NCI-H2081 treated with DMSO at 0.1 percent for 48 hours (cell line): ENCODE data around the gene ABI1.

ENCODE experiments used
- DNase-seq: peaks from one replicate; lab custom pipeline; 2025; lab: John Stamatoyannopoulos, UW

ABI1 gene

DNA sequence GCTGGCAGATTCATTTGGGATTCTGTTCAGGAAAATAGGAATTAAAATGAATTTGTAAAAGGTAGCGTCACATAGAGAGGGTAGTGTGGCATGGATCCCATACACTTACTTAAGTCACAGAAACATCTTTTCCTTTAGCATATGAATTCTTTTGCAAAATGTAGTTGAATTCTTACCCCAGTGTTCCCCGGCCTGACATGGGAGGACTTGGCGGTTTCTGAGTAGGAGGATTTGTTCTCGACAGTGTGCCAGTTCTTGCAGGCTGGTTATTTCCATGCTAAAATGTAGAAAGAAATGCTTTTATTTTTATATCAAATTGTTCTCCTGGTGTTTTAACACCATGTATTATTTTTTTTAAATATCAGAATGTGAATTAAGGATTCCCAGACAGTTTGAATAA, 90.7 kb downstream of the ABI1 start:
- DNase-seq = no peak

DNA sequence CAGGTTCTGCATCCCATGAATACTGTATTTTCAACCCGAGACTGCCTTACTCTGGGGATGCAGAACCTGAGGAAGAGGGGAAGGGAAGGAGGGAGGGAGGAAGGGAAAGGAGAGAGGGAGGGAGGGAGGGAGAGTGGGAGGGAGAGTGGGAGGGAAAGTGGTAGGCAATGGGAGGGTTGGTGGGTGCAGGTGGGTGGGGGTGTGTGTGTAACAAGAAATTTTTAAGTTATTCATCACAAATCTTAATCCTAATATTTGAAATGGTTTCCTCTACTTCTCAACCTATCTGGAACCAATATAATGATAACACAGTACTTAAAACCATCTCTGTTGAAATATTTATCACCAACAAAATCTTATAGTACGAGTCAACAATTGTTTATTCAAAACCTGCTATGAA, 95.2 kb downstream of the ABI1 start:
- no peak for DNase-seq

DNA sequence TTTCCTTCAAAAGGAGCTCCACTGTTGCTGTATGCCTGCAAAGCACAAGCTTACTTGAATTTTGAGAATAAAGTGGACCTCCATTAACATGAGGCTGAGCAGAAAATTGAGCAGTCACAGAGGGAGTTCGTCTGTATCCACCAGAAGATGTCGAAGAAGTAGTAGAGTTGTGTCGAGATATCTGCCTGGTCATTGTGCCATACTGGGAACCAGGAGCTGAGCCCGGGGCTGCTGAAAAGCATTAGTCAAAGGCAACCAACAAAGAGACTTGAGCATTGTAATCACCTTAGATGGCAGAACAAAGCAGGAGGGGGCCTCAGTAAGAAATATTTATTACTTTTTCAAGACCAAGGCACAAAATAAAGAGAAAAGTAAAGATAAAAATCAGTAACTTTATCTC, 101.8 kb downstream of the ABI1 start:
- no peak for DNase-seq

DNA sequence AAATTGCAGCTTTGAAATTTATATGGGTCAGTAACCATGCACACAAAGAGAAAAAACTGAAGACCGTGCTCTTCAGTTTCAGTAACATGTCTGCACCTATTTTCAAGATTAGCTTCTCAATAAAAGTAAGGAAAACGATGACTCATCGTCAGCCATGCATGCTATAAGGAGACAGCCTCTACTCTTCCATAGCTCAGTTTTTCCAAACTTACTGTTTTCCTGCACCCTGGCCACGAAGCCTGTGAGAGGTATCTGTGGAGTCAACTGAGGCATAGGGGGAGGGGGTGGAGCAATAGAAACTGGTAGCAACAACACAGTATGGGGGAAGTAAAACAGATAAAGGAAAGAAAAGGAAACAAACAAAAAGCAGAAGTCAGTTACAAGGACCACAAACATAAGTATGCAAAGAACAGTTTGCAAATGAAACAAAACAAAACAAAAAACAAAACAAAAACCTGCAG, 105.3 kb downstream of the ABI1 start:
- DNase-seq = no peak

DNA sequence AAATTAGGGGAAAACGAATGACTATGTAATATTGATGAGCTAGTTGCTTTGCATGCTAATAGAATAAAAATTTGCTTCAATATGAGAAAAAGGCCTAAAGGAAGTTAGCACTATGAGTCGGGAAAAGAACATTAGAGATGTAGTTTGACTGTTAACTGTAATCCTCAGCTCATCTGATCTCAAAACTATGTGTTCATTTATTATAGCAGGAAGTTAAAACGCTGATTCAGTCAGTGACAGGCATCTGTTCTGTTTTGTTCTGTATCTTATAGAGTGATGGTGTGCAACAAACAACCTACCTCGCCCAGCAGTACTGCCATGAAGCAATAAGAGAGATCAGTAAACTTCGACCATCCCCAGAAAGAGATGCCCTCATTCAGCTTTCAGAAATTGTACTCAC, 114.7 kb downstream of the ABI1 start:
- no peak for DNase-seq

DNA sequence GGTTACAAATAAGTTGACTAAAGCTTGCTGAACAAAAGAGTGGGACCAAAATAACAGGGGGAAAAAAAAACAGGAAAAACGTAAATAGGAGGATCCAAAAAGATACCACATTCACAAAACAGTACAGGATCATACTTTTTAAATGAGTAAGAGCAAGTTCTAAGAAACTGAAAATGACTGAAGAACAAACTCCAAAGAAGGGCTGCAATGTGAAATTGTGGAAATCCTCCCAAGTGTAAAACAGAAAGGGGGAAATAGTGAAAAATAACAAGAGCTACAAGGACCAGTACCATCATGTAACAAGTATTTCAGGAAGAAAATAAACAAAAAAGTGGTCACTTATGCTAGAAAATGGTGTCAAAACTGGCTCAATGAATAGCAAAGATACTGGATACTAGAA, 116.9 kb downstream of the ABI1 start:
- no peak for DNase-seq

DNA sequence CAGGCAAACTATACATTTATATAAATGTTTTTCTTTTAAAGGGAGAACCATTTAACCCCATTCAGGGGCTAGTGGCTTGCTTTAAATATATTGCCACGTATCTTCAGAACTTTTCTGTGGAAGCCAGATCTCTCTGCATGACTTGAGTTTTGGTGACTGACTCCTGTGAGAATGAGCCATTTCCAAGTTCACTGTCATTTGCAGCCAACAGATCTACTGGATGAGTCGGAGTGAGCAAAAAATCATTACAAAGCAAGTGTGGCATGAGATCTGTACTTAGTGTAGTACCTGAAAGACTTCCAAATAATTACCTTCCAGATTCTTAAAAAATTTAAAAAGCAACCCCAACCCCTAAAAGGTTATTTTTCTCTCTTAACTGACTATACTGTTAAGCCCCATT, 117.7 kb downstream of the ABI1 start:
- DNase-seq = no peak

DNA sequence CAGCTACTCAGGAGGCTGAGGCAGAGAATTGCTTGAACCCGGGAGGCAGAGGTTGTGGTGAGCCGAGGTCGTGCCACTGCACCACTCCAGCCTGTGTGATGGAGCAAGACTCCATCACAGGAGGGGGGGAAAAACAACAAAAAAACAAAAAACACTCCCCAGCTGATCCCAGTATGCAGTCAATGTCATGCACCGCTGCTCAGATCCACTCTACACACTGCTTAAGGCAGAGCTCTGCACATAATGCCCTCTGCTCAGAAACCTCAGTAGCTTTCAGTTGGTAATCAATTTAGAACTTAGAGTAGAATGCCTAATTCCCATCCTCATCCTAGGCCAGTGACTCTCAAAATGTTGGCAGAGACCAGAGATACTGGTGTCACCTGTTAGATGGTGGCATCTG, 119.4 kb downstream of the ABI1 start:
- no peak for DNase-seq

DNA sequence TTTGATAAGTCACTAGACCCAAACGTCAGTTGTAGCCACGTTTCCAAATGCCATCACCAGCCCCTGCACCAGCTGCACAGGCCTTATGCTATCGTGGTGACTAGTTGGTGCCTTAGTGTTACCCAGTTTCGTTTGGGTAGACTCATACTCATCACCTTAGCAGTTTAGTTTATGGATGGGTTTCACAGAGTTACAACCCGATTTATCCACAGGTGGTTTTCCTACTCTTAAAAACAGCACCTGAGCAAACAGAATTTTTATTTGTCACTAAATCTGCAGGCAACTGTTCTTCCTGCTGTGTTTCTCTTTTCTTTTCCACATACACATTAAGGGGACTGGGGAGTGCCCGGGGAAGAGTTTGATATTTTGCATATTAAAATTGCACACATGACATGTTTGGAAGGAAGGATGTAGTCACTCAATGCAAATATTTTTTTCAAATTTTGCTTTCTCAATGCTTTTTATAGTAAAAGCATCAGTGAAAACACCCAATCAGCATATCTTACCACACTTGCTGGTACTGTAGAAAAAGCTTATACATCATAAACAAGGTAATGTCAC, 121.6 kb downstream of the ABI1 start:
- DNase-seq = peak; percentile 11

DNA sequence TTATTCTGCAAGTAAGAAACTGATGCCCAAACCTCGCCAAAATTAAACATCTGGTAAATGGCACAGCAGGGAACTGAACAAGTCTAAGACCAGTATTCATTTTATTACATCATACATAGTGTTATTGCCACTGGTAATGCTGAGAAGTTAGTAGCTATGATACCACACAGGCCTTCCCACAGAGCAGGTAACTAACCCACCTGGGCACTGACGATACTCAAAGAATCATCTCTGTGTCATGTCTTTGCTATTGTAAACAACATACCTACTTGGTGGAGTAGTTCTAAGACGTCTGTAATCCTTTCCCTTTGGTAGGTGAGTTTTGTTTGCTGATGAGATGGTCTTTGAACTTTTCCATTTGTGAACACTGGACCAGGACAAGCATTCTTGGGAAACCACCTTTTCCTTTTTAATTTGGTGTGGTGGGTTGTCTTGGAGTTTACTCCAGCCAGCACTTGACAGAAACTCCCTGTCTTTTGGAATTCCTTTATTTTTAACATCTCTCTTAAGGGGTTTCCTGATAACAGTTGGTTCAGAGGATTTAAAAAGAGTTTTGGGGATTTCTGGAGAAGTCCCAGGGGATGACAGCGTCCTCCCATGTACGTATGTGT, 122.4 kb downstream of the ABI1 start:
- no peak for DNase-seq

DNA sequence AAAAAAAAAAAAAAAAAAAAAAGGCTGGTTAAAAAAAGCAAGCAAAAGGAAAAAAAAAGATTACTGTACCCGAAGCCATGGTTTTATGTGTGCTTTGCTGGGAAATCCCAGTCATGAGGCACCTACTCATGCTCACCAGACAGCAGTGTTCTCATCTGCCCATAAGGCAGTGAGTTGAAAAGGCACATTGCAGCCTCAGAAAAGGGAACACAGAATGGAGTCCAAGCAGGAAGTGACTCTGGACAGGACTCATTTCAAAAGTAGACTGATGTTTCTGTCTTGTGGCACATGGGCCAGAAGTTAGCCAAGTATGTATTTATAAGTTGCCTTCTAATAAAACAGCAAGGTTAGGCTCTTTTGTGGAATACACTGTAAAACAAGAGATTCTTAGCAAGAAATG, 123.0 kb downstream of the ABI1 start:
- no peak for DNase-seq

DNA sequence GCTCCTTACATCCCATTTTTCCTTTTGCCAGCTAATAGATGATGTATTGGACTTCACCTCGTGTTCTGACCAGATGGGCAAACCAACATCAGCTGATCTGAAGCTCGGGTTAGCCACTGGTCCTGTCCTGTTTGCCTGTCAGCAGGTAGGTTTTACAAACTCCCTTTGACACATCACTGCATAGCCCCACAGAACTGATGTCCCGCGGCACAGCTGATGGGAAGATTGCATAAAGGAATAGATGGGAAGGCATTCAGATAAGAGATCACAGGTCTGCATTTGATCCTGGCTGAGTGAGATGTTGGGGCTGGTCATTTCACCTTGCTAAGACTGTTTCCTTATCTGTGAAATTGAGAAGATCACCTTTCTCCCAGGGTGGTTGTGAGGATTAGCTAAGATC, 125.3 kb downstream of the ABI1 start:
- DNase-seq = no peak

DNA sequence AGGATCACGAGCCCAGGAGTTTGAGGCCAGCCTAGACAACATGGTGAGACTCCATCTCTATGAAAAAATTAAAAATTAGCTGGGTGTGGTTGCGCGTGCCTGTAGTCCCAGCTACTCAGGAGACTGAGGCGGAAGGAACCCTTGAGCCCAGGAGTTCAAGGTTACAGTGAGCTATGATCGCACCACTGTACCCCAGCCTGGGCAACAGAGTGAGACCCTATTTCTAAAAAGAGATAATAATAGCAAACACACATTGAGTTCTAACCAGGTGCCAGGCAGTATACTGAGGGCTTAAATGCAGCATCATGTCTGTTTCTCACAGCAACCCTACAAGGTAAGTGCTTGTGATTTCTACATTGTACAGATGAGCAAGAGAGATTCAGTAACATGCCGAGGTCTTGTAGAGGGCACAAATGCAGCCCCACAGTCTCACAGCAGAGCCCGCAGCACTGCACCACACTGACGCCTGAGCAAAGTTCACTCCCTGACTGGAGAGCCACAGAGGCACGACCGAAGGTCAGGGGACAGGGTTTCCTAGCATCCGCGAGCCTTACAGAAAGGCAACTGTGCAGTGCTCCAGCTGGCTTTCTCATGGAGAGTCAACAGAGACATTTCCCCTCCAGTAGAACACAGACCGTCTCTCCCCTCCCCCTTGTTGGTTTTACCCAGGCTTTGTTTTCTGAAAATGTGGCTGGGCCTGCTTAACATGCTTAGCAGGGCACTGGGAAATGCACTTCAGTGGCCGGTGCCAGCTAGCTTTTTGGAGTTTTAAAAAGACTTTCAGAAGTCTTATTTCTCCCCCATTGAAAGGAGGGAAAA, 126.8 kb downstream of the ABI1 start:
- no peak for DNase-seq

DNA sequence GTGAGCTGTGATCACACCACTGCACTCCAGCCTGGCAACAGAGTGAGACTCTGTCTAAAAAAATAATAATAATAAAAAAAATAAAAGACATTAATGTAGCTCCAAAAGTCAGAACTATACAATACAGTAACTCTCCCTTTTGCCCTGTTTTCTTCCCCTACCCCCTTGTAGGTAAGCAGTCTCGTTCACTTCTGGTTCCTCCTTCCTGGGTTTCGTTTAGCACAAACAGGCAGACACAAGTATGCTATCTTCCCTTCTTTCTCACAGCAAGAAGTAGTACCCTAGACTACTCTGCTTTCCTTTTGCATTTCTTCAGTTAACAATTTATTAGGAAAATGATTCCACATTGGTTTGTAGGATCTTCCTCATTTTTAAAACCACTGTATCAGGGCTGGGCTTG, 130.2 kb downstream of the ABI1 start:
- no peak for DNase-seq

DNA sequence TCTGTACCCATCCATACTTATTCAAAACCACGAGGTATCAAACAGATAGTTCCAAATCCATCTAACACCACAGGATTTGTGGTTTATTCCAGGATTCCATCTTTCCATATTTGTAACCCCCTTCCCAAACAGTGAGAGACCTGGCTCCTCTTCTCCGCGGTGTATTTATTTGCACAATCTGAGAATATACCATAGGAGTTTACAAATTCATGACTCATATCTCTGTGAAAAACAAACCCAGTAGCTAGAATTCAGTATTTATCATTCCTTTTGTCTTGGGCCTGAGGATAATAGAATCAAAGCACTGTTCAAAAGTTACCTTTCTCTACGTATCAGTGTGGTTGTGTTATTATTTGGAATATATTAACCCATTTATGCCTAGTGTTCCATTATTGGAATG, 131.4 kb downstream of the ABI1 start:
- no peak for DNase-seq

DNA sequence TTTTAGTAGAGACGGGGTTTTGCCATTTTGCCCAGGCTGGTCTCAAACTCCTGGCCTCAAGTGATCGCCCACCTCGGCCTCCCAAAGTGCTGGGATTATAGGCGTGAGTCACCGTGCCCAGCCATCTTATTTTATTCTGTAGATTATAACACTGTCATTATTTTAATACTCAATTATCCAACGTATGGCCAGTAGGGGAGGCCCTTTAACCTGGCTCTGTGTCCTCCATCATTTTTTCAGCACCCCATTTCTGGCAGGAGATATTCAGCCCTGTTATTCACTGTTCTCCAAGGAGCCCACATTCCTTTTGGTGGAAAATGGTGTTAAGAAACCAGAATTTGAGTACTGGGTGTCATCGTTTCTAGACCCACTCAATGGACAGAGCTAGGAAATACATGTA, 131.8 kb downstream of the ABI1 start:
- no peak for DNase-seq

DNA sequence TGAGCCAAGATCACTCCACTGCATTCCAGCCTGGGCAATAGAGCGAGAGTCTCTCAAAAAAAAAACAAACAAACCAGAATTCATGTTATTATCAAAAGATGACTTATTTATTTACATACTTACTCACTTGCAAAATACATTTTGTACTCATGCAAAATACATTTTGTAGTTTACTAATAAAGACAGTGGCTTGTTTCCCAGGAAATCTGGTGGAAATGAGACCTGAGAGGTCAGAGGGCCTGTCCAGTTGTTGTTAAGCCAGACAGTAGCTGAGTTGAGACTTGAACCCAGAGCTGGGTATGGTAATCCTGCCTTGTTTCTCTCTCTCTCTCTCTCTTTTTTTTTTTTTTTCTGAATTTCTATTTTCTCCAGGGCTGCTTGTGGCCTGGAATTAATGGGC, 133.8 kb downstream of the ABI1 start:
- DNase-seq = no peak

DNA sequence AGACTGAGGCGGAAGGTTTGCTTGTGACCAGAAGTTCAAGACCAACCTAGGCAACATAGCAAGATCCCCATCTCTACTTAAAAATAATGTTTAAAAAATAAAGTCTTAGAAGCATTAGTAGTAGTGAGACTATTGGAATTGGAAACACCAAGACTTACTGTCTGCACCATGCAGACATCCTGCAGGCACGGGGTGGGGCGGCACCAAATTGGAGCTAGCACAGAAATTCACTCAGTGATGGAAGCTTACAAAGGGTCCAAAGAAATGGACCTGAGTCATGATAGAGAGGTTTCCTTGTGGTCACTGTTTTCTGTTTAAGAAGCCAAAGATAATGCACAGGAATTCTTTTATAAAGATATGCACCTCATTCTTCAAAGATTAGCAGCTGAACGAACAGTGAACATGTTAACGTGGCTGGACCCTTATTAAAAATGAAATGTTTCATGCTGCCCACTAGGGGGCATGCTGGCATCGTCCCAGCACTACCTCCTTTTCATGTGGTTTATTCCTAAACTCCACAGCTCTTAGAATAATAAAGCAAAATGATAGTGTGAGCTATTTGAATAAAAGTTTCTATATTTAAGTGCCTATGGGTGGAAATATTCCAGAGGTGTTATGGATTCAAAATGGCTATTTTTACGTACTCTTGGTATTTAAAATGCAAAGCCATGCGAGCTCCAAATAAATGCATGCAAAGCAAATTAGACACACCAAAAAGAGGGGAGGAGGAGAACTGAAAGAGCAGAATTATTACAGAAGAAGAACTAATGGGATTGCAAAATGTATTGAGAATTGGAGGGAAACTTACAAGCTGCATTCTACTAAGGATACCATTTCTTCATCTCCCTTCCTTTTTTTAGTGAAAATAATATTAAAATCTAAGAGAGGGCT, 134.7 kb downstream of the ABI1 start:
- DNase-seq = no peak

DNA sequence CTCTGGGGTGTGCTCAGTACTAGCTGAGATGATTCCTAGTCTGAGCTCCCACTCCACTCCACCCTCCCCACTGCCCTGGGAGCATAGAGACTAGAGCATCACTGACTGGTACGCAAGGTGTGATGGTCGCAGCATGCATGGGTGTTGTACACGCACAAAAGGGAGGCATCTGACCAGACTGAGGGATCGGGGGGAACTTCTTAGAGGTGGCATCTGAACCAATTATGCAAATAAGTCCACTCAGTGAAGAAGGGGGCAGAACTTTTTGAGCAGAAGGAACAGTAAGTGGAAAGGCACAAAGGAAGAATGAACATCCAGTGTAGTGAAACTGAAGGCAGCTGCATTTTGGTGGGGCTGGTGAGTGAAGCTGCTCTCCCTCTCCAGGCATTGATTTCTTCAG, 137.7 kb downstream of the ABI1 start:
- no peak for DNase-seq

DNA sequence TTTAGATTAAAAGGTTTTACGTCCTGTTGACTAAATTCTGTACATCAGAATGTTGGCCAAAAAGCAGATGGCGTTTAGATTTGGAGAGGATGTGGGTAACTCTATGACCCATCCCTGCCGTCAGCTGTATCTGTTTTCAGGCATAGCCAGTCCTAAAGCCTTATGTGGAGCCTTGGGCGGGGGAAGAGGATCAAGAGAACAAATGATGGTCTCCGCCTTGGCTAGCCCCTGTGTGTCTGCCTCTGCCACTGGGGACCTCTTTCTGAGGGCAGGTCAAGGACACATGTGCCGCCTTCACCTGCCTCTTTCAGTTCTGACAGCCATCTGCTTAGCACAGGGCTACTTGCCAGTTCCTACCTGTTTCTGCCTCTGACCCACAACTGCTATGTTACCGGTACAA, 139.2 kb downstream of the ABI1 start:
- DNase-seq = no peak

DNA sequence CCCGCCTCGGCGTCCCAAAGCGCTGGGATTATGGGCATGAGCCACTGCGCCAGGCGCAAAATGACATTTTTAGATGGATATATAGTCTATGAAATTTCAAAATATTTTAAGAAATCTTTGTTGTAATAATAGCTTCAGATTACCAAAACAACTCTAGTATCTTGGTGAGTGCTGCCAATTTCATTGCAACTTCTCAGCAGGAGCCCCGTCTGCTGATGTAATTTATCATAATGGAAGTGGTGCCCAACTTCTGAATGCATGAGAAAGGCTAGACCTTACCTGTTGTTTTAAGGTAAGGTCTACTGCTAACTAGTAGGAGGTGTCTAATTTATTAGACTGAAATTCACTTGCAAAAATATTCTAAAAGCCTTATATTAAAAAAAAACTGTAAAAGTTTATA, 143.3 kb downstream of the ABI1 start:
- DNase-seq = no peak

DNA sequence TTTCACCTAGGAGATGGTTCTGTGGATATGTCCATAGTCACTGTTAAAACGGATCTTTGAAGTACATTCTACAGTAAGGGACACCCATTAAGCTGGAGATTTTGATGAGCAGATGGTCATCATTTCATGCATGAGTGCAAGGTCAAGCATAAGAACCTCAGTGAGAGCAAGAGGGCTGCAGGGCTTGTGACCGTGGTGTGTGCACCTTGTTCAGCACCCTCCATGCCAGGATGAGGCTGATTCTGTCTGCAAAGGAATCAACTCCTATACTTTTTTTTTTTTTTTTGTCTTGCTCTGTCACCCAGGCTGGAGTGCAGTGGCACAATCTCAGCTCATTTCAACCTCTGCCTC, 145.6 kb downstream of the ABI1 start:
- DNase-seq = no peak
